Stimulated activated CD8-positive, alpha-beta memory T cell treated with anti-CD3 and anti-CD28 coated beads, Interleukin-12 subunit alpha, Interleukin-12 subunit beta, amount 100 ng/mL, for 4 hours (primary cell): ENCODE results near the gene GALNT16.

Experiments used
- DNase-seq: peaks from one replicate; pipeline ENCODE4 v3.0.0-alpha.2; 2020; ENCODE audit warnings: low read depth

The GALNT16 gene

GRCh38 chr14:69405762-69406161 is 145.8 kb downstream of the GALNT16 start:
- no peak for DNase-seq
